Measurements from ENCODE around the gene NNMT. TPM values are rescaled to one million over a fixed set of nuclear protein-coding genes. Genes with fewer than 3 reads are reported as not detected.

NNMT gene
- total RNA-seq, 2 experiments from 2014 or later: not detected

GRCh38 chr11:114273890-114274635 is 22.1 kb upstream of the NNMT start:
- H3K9me3 Mint-ChIP-seq: no peaks in the 10 kb centered on the region
- H3K27me3 Mint-ChIP-seq: peaks cover 34% of the 10 kb centered on the region
- no peak overlapping the region for H3K27ac Mint-ChIP-seq
- DNase-seq: no peak
- H3K36me3 Mint-ChIP-seq: no peaks in the 10 kb centered on the region
- H3K4me3 Mint-ChIP-seq: no peak overlapping the region
- no peaks in the 10 kb centered on the region for H3K4me1 Mint-ChIP-seq

GRCh38 chr11:114274637-114275036 is 21.6 kb upstream of the NNMT start:
- Mint-ChIP-seq H3K9me3 (no peaks in the 10 kb centered on the region), H3K27ac (no peak overlapping the region), H3K4me1 (no peaks in the 10 kb centered on the region), H3K4me3 (no peak overlapping the region), H3K27me3 (peaks cover 34% of the 10 kb centered on the region), H3K36me3 (no peaks in the 10 kb centered on the region)
- DNase-seq: no peak

DNA sequence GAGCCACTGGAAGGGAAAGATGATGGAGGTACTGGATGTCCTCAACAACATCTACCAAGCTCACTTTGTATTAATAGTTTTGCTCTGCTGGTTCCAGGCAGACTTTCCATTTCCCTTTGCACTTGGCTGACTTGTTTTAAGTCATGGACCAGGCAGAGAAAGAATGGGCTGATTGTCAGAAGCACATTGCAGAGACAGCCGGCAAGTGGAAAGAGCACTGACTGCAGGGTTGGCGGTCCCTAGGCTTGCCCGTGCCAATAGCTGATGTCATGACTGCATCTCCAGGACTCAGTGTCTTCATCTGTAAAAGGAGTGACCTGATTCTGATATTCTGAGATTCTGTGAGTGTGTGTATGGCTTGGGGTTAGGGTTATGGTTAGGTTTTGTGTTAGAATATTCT is 20.9 kb upstream of the NNMT start:
- Mint-ChIP-seq H3K27me3 (peaks cover 34% of the 10 kb centered on the region), H3K9me3 (no peaks in the 10 kb centered on the region), H3K27ac (no peak overlapping the region), H3K4me1 (no peaks in the 10 kb centered on the region), H3K36me3 (no peaks in the 10 kb centered on the region), H3K4me3 (no peak overlapping the region)
- no peak for DNase-seq

DNA sequence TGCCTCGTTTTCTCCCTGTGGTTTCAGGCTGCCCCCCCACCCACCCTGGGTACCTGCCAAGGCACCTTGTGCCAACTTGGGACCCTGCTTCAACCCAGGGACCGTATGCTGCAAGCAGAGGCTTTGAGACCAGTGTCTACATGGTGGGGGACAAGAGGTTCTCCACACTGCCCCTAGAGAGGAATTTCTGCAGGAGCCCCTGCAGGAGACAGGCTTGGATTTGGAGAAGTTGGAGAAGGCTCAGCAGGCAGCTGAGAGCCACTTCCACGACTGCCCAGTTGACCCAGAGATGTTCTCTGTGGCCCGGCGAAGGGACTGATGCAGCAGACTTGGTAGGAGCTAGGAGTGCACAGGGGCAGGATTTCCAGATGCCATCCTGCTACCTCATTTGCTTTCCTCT is 20.1 kb upstream of the NNMT start:
- Mint-ChIP-seq H3K27ac (no peak overlapping the region), H3K9me3 (no peaks in the 10 kb centered on the region), H3K4me1 (no peaks in the 10 kb centered on the region), H3K27me3 (peaks cover 27% of the 10 kb centered on the region), H3K4me3 (no peak overlapping the region), H3K36me3 (no peaks in the 10 kb centered on the region)
- no peak for DNase-seq

- peaks cover 18% of the 10 kb centered on the region for H3K27me3 Mint-ChIP-seq
- no peaks in the 10 kb centered on the region for H3K4me1 Mint-ChIP-seq
- H3K9me3 Mint-ChIP-seq: no peaks in the 10 kb centered on the region
- no peaks in the 10 kb centered on the region for H3K36me3 Mint-ChIP-seq
- no peak overlapping the region for H3K27ac Mint-ChIP-seq
- no peak overlapping the region for H3K4me3 Mint-ChIP-seq
- no peak for DNase-seq
Observed at GRCh38 chr11:114277637-114278341, 18.4 kb upstream of the NNMT start.

GRCh38 chr11:114278342-114279065 is 17.7 kb upstream of the NNMT start:
- H3K4me1 Mint-ChIP-seq: no peaks in the 10 kb centered on the region
- H3K9me3 Mint-ChIP-seq: no peaks in the 10 kb centered on the region
- no peak for DNase-seq
- no peak overlapping the region for H3K4me3 Mint-ChIP-seq
- no peak overlapping the region for H3K27ac Mint-ChIP-seq
- H3K27me3 Mint-ChIP-seq: peaks cover 11% of the 10 kb centered on the region
- no peaks in the 10 kb centered on the region for H3K36me3 Mint-ChIP-seq

DNA sequence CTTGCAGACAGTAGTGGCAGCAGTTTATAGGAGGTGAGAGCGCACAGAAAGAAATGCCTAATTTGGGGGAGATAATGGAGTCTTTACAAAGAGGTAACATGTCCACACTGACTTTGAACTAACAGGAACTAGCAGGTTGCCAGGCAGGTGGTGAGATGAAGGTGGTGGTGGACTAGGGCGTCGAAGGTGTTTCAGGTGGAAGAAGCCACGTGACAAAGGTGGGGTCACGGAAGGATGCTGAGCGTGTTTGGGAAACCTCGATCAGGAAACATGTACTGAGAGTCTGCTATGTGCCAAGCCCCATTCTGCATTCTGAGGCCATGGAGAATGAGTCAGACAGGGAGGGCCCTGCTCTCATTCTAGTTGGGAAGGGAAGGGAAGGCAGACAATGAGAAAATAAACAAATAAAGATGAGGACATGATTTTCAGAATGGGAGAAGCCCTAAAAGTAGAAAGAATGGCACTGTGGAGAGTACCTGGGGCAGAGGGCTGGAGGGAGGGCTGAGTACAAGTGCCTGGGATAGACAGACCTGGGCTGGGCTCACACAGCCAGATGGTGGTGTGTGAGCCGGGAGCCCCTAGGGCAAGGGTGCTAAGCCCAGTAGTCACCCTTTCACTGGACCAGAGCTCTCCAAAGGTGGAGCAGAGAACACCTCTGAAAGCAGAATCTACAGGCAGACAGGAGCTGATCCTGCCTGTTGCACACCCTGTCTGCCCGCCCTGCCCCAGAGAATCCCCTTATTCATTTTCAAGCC is 16.2 kb upstream of the NNMT start:
- no peak overlapping the region for H3K4me3 Mint-ChIP-seq
- no peaks in the 10 kb centered on the region for H3K9me3 Mint-ChIP-seq
- no peaks in the 10 kb centered on the region for H3K36me3 Mint-ChIP-seq
- no peak for DNase-seq
- H3K4me1 Mint-ChIP-seq: no peaks in the 10 kb centered on the region
- H3K27ac Mint-ChIP-seq: no peak overlapping the region
- peaks cover 4% of the 10 kb centered on the region for H3K27me3 Mint-ChIP-seq

DNA sequence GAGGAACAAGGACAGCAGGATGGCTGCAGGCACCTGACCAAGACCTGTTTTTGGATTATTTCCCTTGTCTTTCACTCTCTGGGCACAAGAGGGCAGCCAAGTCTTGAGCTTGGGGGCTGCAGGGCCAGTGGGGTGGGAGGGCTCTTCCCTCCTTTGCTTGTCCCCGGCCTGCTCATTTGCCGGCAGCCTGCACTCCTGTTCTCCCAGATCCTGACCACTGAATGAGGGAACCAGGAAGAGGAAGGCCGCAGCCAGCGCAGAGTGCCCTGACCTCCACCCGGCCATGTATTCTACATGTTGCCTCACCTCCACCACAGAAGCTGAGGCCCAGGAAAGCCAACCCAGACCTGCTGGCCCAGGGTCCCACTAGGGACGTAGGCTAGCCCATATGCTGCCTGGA is 15.5 kb upstream of the NNMT start:
- no peaks in the 10 kb centered on the region for H3K9me3 Mint-ChIP-seq
- H3K27me3 Mint-ChIP-seq: no peaks in the 10 kb centered on the region
- no peak overlapping the region for H3K4me3 Mint-ChIP-seq
- H3K4me1 Mint-ChIP-seq: no peaks in the 10 kb centered on the region
- H3K27ac Mint-ChIP-seq: no peak overlapping the region
- H3K36me3 Mint-ChIP-seq: no peaks in the 10 kb centered on the region
- peak; percentile 8 for DNase-seq

GRCh38 chr11:114281388-114281956 is 14.7 kb upstream of the NNMT start:
- no peaks in the 10 kb centered on the region for H3K9me3 Mint-ChIP-seq
- H3K27me3 Mint-ChIP-seq: no peaks in the 10 kb centered on the region
- no peak overlapping the region for H3K4me3 Mint-ChIP-seq
- no peak for DNase-seq
- no peak overlapping the region for H3K27ac Mint-ChIP-seq
- no peaks in the 10 kb centered on the region for H3K4me1 Mint-ChIP-seq
- H3K36me3 Mint-ChIP-seq: no peaks in the 10 kb centered on the region

GRCh38 chr11:114282488-114282887 is 13.7 kb upstream of the NNMT start:
- no peak overlapping the region for H3K4me3 Mint-ChIP-seq

GRCh38 chr11:114283422-114283821 is 12.8 kb upstream of the NNMT start:
- no peaks in the 10 kb centered on the region for H3K36me3 Mint-ChIP-seq
- no peak for DNase-seq
- no peaks in the 10 kb centered on the region for H3K27me3 Mint-ChIP-seq
- H3K9me3 Mint-ChIP-seq: no peaks in the 10 kb centered on the region
- no peaks in the 10 kb centered on the region for H3K4me1 Mint-ChIP-seq
- no peak overlapping the region for H3K4me3 Mint-ChIP-seq
- no peak overlapping the region for H3K27ac Mint-ChIP-seq

More at GRCh38 chr11:114282488-114282887, 13.7 kb upstream of the NNMT start:
- no peak for DNase-seq
- Mint-ChIP-seq H3K36me3 (no peaks in the 10 kb centered on the region), H3K27me3 (no peaks in the 10 kb centered on the region), H3K4me1 (no peaks in the 10 kb centered on the region), H3K27ac (no peak overlapping the region), H3K9me3 (no peaks in the 10 kb centered on the region)

DNA sequence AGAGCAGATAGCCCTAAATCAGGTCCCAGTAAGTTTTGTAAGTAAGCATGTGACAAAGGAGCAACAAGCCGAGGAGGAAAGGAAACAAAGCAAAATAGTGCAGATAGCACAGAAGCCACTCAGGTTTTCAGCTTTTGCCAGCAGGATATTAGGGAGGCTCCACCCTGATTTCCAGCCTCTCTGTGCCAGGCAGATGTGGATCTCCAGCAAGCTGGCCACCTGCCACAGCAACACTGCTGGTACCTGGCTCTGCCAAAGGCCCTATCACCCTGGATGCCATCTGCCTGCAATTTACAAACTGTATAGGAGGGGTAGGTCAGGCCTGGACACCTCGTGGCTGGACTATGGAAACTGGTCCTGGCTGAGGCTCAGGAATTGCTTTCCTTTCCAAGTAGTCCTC is 12.2 kb upstream of the NNMT start:
- Mint-ChIP-seq H3K36me3 (no peaks in the 10 kb centered on the region), H3K4me3 (no peak overlapping the region), H3K4me1 (no peaks in the 10 kb centered on the region), H3K9me3 (no peaks in the 10 kb centered on the region), H3K27ac (no peak overlapping the region), H3K27me3 (no peaks in the 10 kb centered on the region)
- DNase-seq: no peak

GRCh38 chr11:114284914-114285313 is 11.3 kb upstream of the NNMT start:
- Mint-ChIP-seq H3K9me3 (no peaks in the 10 kb centered on the region), H3K4me1 (no peaks in the 10 kb centered on the region), H3K27ac (no peak overlapping the region), H3K27me3 (no peaks in the 10 kb centered on the region), H3K36me3 (no peaks in the 10 kb centered on the region), H3K4me3 (no peak overlapping the region)
- no peak for DNase-seq

DNA sequence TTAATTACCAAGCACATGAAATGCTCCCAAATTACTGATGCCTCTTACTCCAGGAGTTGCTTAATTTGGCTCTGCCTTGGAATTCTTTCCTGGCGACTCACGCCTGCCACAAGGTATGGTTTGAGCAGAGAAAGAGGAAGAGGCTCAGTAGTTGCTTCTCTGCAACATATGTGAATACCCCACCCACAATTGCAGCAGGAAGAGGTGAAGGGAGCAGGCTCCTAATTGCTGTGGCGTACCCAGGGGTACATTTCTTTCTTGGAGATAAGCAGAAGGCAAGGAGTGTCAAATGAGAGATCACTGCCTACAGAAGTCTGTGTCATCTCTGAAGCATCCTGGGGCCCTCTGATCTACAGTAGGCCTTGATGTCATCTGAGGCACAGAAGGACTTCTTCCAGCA is 10.6 kb upstream of the NNMT start:
- Mint-ChIP-seq H3K36me3 (no peaks in the 10 kb centered on the region), H3K4me3 (no peak overlapping the region), H3K9me3 (no peaks in the 10 kb centered on the region), H3K27me3 (no peaks in the 10 kb centered on the region), H3K4me1 (no peaks in the 10 kb centered on the region), H3K27ac (no peak overlapping the region)
- DNase-seq: no peak

DNA sequence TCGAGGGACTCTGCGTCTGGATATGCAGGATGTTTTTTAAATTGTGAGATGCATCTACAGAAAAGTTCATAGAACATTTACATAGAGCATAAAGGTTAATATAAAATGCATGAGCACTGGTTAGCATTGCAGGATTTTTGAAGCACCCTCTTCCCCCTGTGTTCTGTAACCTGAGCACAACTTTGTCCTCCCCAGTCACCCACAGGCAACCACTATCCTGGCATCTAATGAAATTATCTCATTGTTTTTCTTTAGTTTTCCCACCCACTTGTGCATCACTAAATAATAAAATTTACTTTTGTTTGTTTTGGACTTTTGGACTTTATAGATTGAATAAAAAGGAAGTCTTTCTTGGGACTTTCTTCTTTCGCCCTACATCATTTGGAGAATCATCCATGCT is 10.0 kb upstream of the NNMT start:
- Mint-ChIP-seq H3K9me3 (no peaks in the 10 kb centered on the region), H3K4me1 (no peaks in the 10 kb centered on the region), H3K4me3 (no peak overlapping the region), H3K27me3 (no peaks in the 10 kb centered on the region), H3K27ac (no peak overlapping the region), H3K36me3 (no peaks in the 10 kb centered on the region)
- DNase-seq: no peak
